Measurements from ENCODE around the gene NSUN2.
"Not testable (repeated sequence)": the region's sequence is repeated elsewhere in the genome, so short reads cannot be mapped to it uniquely, and the experiment has no call there.

The NSUN2 gene

GRCh38 chr5:6574537-6575245, 58.2 kb downstream of the NSUN2 start:
- no peak overlapping the region for H3K27ac ChIP-seq (ENCODE audit: low read length)
- no peak overlapping the region for H3K4me3 ChIP-seq (ENCODE audit: low read length)
- no CpG with 5 or more reads among the region's 12 CpGs for WGBS (ENCODE audit: insufficient coverage, insufficient read length)
- H3K4me1 ChIP-seq (ENCODE audit: control insufficient read depth, insufficient read depth, low read length) = no peaks in the 10 kb centered on the region
- H3K9me3 ChIP-seq (ENCODE audit: control insufficient read depth, insufficient read depth, low read length) = no peaks in the 10 kb centered on the region
- H3K27me3 ChIP-seq (ENCODE audit: control insufficient read depth, insufficient read depth, low read length) = no peaks in the 10 kb centered on the region
- no peaks in the 10 kb centered on the region for H3K36me3 ChIP-seq (ENCODE audit: control insufficient read depth, insufficient read depth, low read length)
- no peak for DNase-seq (ENCODE audit: low read depth, low spot score)

GRCh38 chr5:6574111-6574510, 58.7 kb downstream of the NSUN2 start:
- Histone ChIP-seq H3K9me3 (ENCODE audit: control insufficient read depth, insufficient read depth, low read length) (no peaks in the 10 kb centered on the region), H3K4me3 (ENCODE audit: low read length) (no peak overlapping the region), H3K4me1 (ENCODE audit: control insufficient read depth, insufficient read depth, low read length) (no peaks in the 10 kb centered on the region), H3K36me3 (ENCODE audit: control insufficient read depth, insufficient read depth, low read length) (no peaks in the 10 kb centered on the region), H3K27me3 (ENCODE audit: control insufficient read depth, insufficient read depth, low read length) (no peaks in the 10 kb centered on the region), H3K27ac (ENCODE audit: low read length) (no peak overlapping the region)
- WGBS (ENCODE audit: insufficient coverage, insufficient read length) = no CpG with 5 or more reads among the region's 11 CpGs
- no peak for DNase-seq (ENCODE audit: low read depth, low spot score)

GRCh38 chr5:6573651-6574101, 59.2 kb downstream of the NSUN2 start:
- no peaks in the 10 kb centered on the region for H3K9me3 ChIP-seq (ENCODE audit: control insufficient read depth, insufficient read depth, low read length)
- H3K36me3 ChIP-seq (ENCODE audit: control insufficient read depth, insufficient read depth, low read length) = no peaks in the 10 kb centered on the region
- H3K27ac ChIP-seq (ENCODE audit: low read length) = no peak overlapping the region
- H3K4me3 ChIP-seq (ENCODE audit: low read length) = no peak overlapping the region
- no CpG with 5 or more reads among the region's 12 CpGs for WGBS (ENCODE audit: insufficient coverage, insufficient read length)
- H3K27me3 ChIP-seq (ENCODE audit: control insufficient read depth, insufficient read depth, low read length) = no peaks in the 10 kb centered on the region
- H3K4me1 ChIP-seq (ENCODE audit: control insufficient read depth, insufficient read depth, low read length) = no peaks in the 10 kb centered on the region
- DNase-seq (ENCODE audit: low read depth, low spot score) = no peak

GRCh38 chr5:6572825-6573380, 59.9 kb downstream of the NSUN2 start:
- H3K4me3 ChIP-seq (ENCODE audit: low read length) = no peak overlapping the region
- H3K9me3 ChIP-seq (ENCODE audit: control insufficient read depth, insufficient read depth, low read length) = no peaks in the 10 kb centered on the region
- DNase-seq (ENCODE audit: low read depth, low spot score) = no peak
- no peaks in the 10 kb centered on the region for H3K4me1 ChIP-seq (ENCODE audit: control insufficient read depth, insufficient read depth, low read length)
- H3K27ac ChIP-seq (ENCODE audit: low read length) = no peak overlapping the region
- no peaks in the 10 kb centered on the region for H3K27me3 ChIP-seq (ENCODE audit: control insufficient read depth, insufficient read depth, low read length)
- WGBS (ENCODE audit: insufficient coverage, insufficient read length) = no CpG with 5 or more reads among the region's 21 CpGs
- no peaks in the 10 kb centered on the region for H3K36me3 ChIP-seq (ENCODE audit: control insufficient read depth, insufficient read depth, low read length)

GRCh38 chr5:6572086-6572824, 60.6 kb downstream of the NSUN2 start:
- no peak for DNase-seq (ENCODE audit: low read depth, low spot score)
- H3K27me3 ChIP-seq (ENCODE audit: control insufficient read depth, insufficient read depth, low read length) = no peaks in the 10 kb centered on the region
- H3K36me3 ChIP-seq (ENCODE audit: control insufficient read depth, insufficient read depth, low read length) = no peaks in the 10 kb centered on the region

GRCh38 chr5:6571607-6572006, 61.2 kb downstream of the NSUN2 start:
- not testable (repeated sequence) for H3K36me3 ChIP-seq (ENCODE audit: control insufficient read depth, insufficient read depth, low read length); H3K4me1 ChIP-seq (ENCODE audit: control insufficient read depth, insufficient read depth, low read length); H3K27me3 ChIP-seq (ENCODE audit: control insufficient read depth, insufficient read depth, low read length); H3K4me3 ChIP-seq (ENCODE audit: low read length); H3K9me3 ChIP-seq (ENCODE audit: control insufficient read depth, insufficient read depth, low read length); H3K27ac ChIP-seq (ENCODE audit: low read length); DNase-seq (ENCODE audit: low read depth, low spot score)
- WGBS (ENCODE audit: insufficient coverage, insufficient read length) = no CpG with 5 or more reads among the region's 2 CpGs

More at GRCh38 chr5:6572086-6572824, 60.6 kb downstream of the NSUN2 start:
- Histone ChIP-seq H3K9me3 (ENCODE audit: control insufficient read depth, insufficient read depth, low read length) (no peaks in the 10 kb centered on the region), H3K4me1 (ENCODE audit: control insufficient read depth, insufficient read depth, low read length) (no peaks in the 10 kb centered on the region), H3K27ac (ENCODE audit: low read length) (no peak overlapping the region), H3K4me3 (ENCODE audit: low read length) (no peak overlapping the region)
- no CpG with 5 or more reads among the region's 30 CpGs for WGBS (ENCODE audit: insufficient coverage, insufficient read length)

- Histone ChIP-seq H3K4me3 (ENCODE audit: low read length) (no peak overlapping the region), H3K27me3 (ENCODE audit: control insufficient read depth, insufficient read depth, low read length) (no peaks in the 10 kb centered on the region), H3K36me3 (ENCODE audit: control insufficient read depth, insufficient read depth, low read length) (no peaks in the 10 kb centered on the region), H3K4me1 (ENCODE audit: control insufficient read depth, insufficient read depth, low read length) (no peaks in the 10 kb centered on the region), H3K9me3 (ENCODE audit: control insufficient read depth, insufficient read depth, low read length) (no peaks in the 10 kb centered on the region), H3K27ac (ENCODE audit: low read length) (no peak overlapping the region)
- no CpG with 5 or more reads among the region's 5 CpGs for WGBS (ENCODE audit: insufficient coverage, insufficient read length)
- no peak for DNase-seq (ENCODE audit: low read depth, low spot score)
Observed at GRCh38 chr5:6570530-6570929, 62.3 kb downstream of the NSUN2 start.

- no CpG with 5 or more reads among the region's 6 CpGs for WGBS (ENCODE audit: insufficient coverage, insufficient read length)
- H3K27ac ChIP-seq (ENCODE audit: low read length) = no peak overlapping the region
- no peak for DNase-seq (ENCODE audit: low read depth, low spot score)
Observed at GRCh38 chr5:6568889-6569288, 64.0 kb downstream of the NSUN2 start.

GRCh38 chr5:6568383-6568782, 64.5 kb downstream of the NSUN2 start:
- Histone ChIP-seq H3K27me3 (ENCODE audit: control insufficient read depth, insufficient read depth, low read length) (no peaks in the 10 kb centered on the region), H3K36me3 (ENCODE audit: control insufficient read depth, insufficient read depth, low read length) (no peaks in the 10 kb centered on the region), H3K4me3 (ENCODE audit: low read length) (no peak overlapping the region), H3K4me1 (ENCODE audit: control insufficient read depth, insufficient read depth, low read length) (no peaks in the 10 kb centered on the region), H3K27ac (ENCODE audit: low read length) (no peak overlapping the region), H3K9me3 (ENCODE audit: control insufficient read depth, insufficient read depth, low read length) (no peaks in the 10 kb centered on the region)
- no peak for DNase-seq (ENCODE audit: low read depth, low spot score)
- WGBS (ENCODE audit: insufficient coverage, insufficient read length) = no CpG with 5 or more reads among the region's 6 CpGs

More at GRCh38 chr5:6568889-6569288, 64.0 kb downstream of the NSUN2 start:
- H3K9me3 ChIP-seq (ENCODE audit: control insufficient read depth, insufficient read depth, low read length) = no peaks in the 10 kb centered on the region
- no peak overlapping the region for H3K4me3 ChIP-seq (ENCODE audit: low read length)
- no peaks in the 10 kb centered on the region for H3K27me3 ChIP-seq (ENCODE audit: control insufficient read depth, insufficient read depth, low read length)
- H3K4me1 ChIP-seq (ENCODE audit: control insufficient read depth, insufficient read depth, low read length) = no peaks in the 10 kb centered on the region
- H3K36me3 ChIP-seq (ENCODE audit: control insufficient read depth, insufficient read depth, low read length) = no peaks in the 10 kb centered on the region

- Histone ChIP-seq H3K36me3 (ENCODE audit: control insufficient read depth, insufficient read depth, low read length) (no peaks in the 10 kb centered on the region), H3K27ac (ENCODE audit: low read length) (no peak overlapping the region), H3K4me3 (ENCODE audit: low read length) (no peak overlapping the region), H3K27me3 (ENCODE audit: control insufficient read depth, insufficient read depth, low read length) (no peaks in the 10 kb centered on the region), H3K9me3 (ENCODE audit: control insufficient read depth, insufficient read depth, low read length) (no peaks in the 10 kb centered on the region), H3K4me1 (ENCODE audit: control insufficient read depth, insufficient read depth, low read length) (no peaks in the 10 kb centered on the region)
- DNase-seq (ENCODE audit: low read depth, low spot score) = no peak
Observed at GRCh38 chr5:6567835-6568234, 65.0 kb downstream of the NSUN2 start.

Measured in iPS DF 6.9 (cell line).